WERI-Rb-1 (cell line): ENCODE results near the gene CNTNAP2.

Experiments
- DNase-seq: peaks from one replicate; pipeline ENCODE4 v3.0.0-alpha.2; 2020
- H3K27ac ChIP-seq: fragments of 250-450 bp; sonication (Bioruptor Pico); 2 replicates; pipeline ENCODE4 v1.5.1; 2020; ENCODE audit warnings: mild to moderate bottlenecking, moderate library complexity
- H3K27me3 ChIP-seq: fragments of 250-450 bp; sonication (Bioruptor Pico); 2 replicates; pipeline ENCODE4 v1.5.1; 2021; ENCODE audit warnings: mild to moderate bottlenecking, low read depth, moderate library complexity; ENCODE audit not compliant: insufficient read depth, severe bottlenecking
- H3K36me3 ChIP-seq: fragments of 250-450 bp; sonication (Bioruptor Pico); 2 replicates; pipeline ENCODE4 v1.5.1; 2020; ENCODE audit warnings: mild to moderate bottlenecking, moderate library complexity
- H3K4me3 ChIP-seq: 2 replicates; pipeline ENCODE4 v1.5.1; 2011; ENCODE audit warnings: low read depth, mild to moderate bottlenecking, control low read depth, low read length
- H3K9me3 ChIP-seq: fragments of 250-450 bp; sonication (Bioruptor Pico); 2 replicates; pipeline ENCODE4 v1.5.1; 2021; ENCODE audit warnings: mild to moderate bottlenecking, moderate library complexity; ENCODE audit not compliant: severe bottlenecking
- CTCF ChIP-seq: IDR thresholded peaks from 2 replicates; pipeline ENCODE4 v1.5.1; 2011; ENCODE audit warnings: low read depth, mild to moderate bottlenecking, control low read depth, inconsistent platforms, low read length

CNTNAP2 gene

GRCh38 chr7:148162808-148163207, 2046.2 kb downstream of the CNTNAP2 start:
- Histone ChIP-seq H3K27me3 (no peaks in the 10 kb centered on the region), H3K4me3 (no peak overlapping the region), H3K9me3 (no peaks in the 10 kb centered on the region), H3K36me3 (no peaks in the 10 kb centered on the region), H3K27ac (no peak overlapping the region)
- no peak for TF ChIP-seq CTCF
- DNase-seq, result no peak

GRCh38 chr7:148163246-148163645, 2046.6 kb downstream of the CNTNAP2 start:
- Histone ChIP-seq H3K27ac (no peak overlapping the region), H3K27me3 (no peaks in the 10 kb centered on the region), H3K36me3 (no peaks in the 10 kb centered on the region), H3K4me3 (no peak overlapping the region), H3K9me3 (no peaks in the 10 kb centered on the region)
- DNase-seq, result no peak
- TF ChIP-seq CTCF, result no peak

GRCh38 chr7:148172920-148173319, 2056.3 kb downstream of the CNTNAP2 start:
- DNase-seq, result no peak
- no peak overlapping the region for H3K4me3 ChIP-seq

DNA sequence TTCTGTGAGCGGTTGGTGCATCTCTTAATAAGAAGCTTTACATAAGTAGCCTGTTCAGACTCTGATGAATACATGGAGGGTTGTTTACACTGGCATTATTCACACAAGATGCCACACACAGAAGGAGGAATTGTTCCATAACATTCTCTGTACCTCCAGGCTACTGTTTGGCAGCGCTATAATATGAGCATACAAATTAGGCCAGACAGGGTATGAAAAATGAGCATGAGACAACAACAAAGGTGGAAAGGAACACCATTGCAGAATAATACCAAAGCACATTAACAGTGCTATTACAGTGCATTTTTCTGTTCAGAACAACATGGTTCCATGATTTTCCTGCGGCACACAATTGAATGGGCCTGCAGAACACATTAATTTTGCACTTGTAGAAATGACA, 2056.8 kb downstream of the CNTNAP2 start:
- H3K4me3 ChIP-seq, result no peak overlapping the region
- H3K27me3 ChIP-seq, result no peaks in the 10 kb centered on the region
- DNase-seq, result no peak
- no peak for TF ChIP-seq CTCF
- H3K9me3 ChIP-seq, result no peaks in the 10 kb centered on the region
- no peaks in the 10 kb centered on the region for H3K36me3 ChIP-seq
- no peak overlapping the region for H3K27ac ChIP-seq

More at GRCh38 chr7:148172920-148173319, 2056.3 kb downstream of the CNTNAP2 start:
- H3K9me3 ChIP-seq, result no peaks in the 10 kb centered on the region
- H3K27ac ChIP-seq, result no peak overlapping the region
- H3K27me3 ChIP-seq, result no peaks in the 10 kb centered on the region
- H3K36me3 ChIP-seq, result no peaks in the 10 kb centered on the region
- no peak for TF ChIP-seq CTCF

GRCh38 chr7:148174376-148174775, 2057.8 kb downstream of the CNTNAP2 start:
- no peak overlapping the region for H3K27ac ChIP-seq
- H3K9me3 ChIP-seq, result no peaks in the 10 kb centered on the region
- H3K27me3 ChIP-seq, result no peaks in the 10 kb centered on the region
- no peak overlapping the region for H3K4me3 ChIP-seq
- TF ChIP-seq CTCF, result no peak
- DNase-seq, result no peak
- no peaks in the 10 kb centered on the region for H3K36me3 ChIP-seq

DNA sequence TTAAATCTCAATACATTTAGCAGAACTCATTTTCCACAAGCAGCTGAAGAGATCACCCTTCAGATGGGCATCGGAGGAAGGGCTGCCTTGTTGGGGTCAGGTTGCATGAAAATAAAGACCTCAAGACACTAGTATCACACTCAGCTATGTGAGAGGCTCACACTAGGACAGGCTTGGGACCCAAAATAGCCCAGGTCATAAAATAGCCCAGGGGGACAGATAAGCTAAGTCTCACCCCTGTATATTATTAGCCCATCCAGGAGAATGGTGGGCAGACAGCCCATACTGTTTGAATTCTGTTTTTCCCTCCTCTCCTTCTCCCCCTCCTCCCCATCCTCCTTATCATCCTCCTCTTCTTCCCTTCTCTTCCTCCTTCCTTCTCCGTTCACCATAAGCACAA, 2058.9 kb downstream of the CNTNAP2 start:
- H3K4me3 ChIP-seq, result no peak overlapping the region
- TF ChIP-seq CTCF, result no peak
- H3K9me3 ChIP-seq, result no peaks in the 10 kb centered on the region
- H3K27me3 ChIP-seq, result no peaks in the 10 kb centered on the region
- DNase-seq, result no peak
- H3K27ac ChIP-seq, result no peak overlapping the region
- H3K36me3 ChIP-seq, result no peaks in the 10 kb centered on the region
